A673 (cell line): ENCODE data around the gene ALG14. TPM values are rescaled to one million over a fixed set of nuclear protein-coding genes. Genes with fewer than 3 reads are reported as not detected.

Experiments
- BruUV-seq: library from RNA; stranded (reverse); fragments of 400-500 nt; replicated peaks from 2 replicates; lab custom pipeline; 2021; lab: Mats Ljungman, UMichigan
- CTCF ChIA-PET: fragments of 300-600 bp; sonication (Branson Sonifier 250); formaldehyde crosslinking; loops from one replicate; lab custom pipeline; 2022; ENCODE audit warnings: antibody characterized with exemption; lab: Charles Lee
- POLR2A ChIA-PET: fragments of 300-600 bp; sonication (Branson Sonifier 250); formaldehyde crosslinking; loops from one replicate; lab custom pipeline; 2022; ENCODE audit warnings: antibody characterized with exemption; ENCODE audit not compliant: low non-redundant PET; lab: Charles Lee
- DNase-seq: peaks from one replicate; pipeline ENCODE4 v3.0.0-alpha.2; 2015; ENCODE audit warnings: low spot score
- H3K27ac ChIP-seq: fragments of 200-600 bp; sonication (generic); 2 replicates; pipeline ENCODE4 v1.5.1; 2016; ENCODE audit warnings: mixed run types, low read depth, mild to moderate bottlenecking, mixed read lengths, antibody characterized with exemption, low read length; ENCODE audit not compliant: poor library complexity, severe bottlenecking
- H3K27me3 ChIP-seq: fragments of 200-600 bp; sonication (generic); replicated peaks from 2 replicates; pipeline ENCODE4 v1.6.1; 2017; ENCODE audit warnings: mixed run types, low read depth, mild to moderate bottlenecking, mixed read lengths, antibody characterized with exemption, low read length; ENCODE audit not compliant: insufficient read depth, poor library complexity
- H3K36me3 ChIP-seq: fragments of 200-600 bp; sonication (generic); 2 replicates; pipeline ENCODE4 v1.6.1; 2016; ENCODE audit warnings: mixed run types, mild to moderate bottlenecking, mixed read lengths, antibody characterized with exemption, low read length; ENCODE audit not compliant: insufficient read depth, poor library complexity, severe bottlenecking
- H3K4me1 ChIP-seq: fragments of 200-600 bp; sonication (generic); 2 replicates; pipeline ENCODE4 v1.6.1; 2017; ENCODE audit warnings: mixed run types, mild to moderate bottlenecking, mixed read lengths, antibody characterized with exemption, low read length; ENCODE audit not compliant: insufficient read depth, poor library complexity, severe bottlenecking
- H3K4me3 ChIP-seq: fragments of 200-600 bp; sonication (generic); 2 replicates; pipeline ENCODE4 v1.5.1; 2016; ENCODE audit warnings: low read depth, mixed run types, mild to moderate bottlenecking, mixed read lengths, low read length; ENCODE audit not compliant: poor library complexity, severe bottlenecking
- H3K9me3 ChIP-seq: fragments of 200-600 bp; sonication (generic); 2 replicates; pipeline ENCODE4 v1.6.1; 2016; ENCODE audit warnings: mixed run types, low read depth, mild to moderate bottlenecking, mixed read lengths, antibody characterized with exemption, low read length; ENCODE audit not compliant: poor library complexity, severe bottlenecking
- EZH2 ChIP-seq: fragments of 200-600 bp; sonication (generic); IDR thresholded peaks from 2 replicates; pipeline ENCODE4 v1.6.1; 2017; ENCODE audit warnings: borderline replicate concordance, low read depth, mild to moderate bottlenecking, mixed read lengths, antibody characterized with exemption, low read length; ENCODE audit not compliant: poor library complexity, severe bottlenecking
- intact Hi-C: fragments of 100-400 bp; cut with micrococcal nuclease; formaldehyde crosslinking; loops from one replicate; pipeline ENCODE4 v1.10.0; 2022; ENCODE audit not compliant: unreplicated experiment
- total RNA-seq: library from RNA; stranded (reverse); gene quantifications from 2 replicates; pipeline ENCODE4 v1.2.3, GENCODE V29; 2021
- TF ChIP-seq, protein P1 (sequence below): fragments of 300-800, 200-600 bp; sonication (generic); conservative IDR thresholded peaks from 2 replicates; pipeline ENCODE4 v1.5.1; 2017; ENCODE audit warnings: low read depth, mild to moderate bottlenecking, antibody characterized with exemption, low read length, moderate library complexity, mixed read lengths

Gene ALG14
- total RNA-seq, 1 experiment from 2014 or later = 11.3 TPM

DNA sequence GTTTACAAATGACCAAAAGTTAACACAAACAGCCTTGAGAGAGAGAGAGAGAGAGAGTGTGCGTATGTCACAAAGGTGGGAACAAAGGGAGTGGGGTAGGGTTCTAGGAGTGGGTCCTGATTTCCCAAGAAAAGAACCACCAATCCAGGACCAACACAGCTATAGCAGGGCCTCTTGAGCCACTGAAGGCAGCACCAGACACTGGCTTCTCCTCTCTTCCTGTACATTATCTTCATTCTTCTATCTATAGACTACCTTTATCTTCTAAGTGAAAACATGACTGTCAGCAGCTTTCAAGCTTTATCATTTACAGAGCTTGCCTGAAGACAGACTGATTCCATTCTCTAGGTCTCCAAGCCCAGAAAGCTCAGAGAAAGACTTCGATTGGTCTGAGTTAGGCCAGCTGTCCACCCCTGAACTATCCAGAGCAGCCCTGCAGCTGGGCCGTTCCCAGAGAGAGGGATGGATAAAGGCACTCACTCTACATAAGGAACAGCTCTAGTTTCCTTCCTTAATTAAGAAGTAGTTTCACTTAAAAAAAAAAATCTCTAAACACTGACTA is 11.2 kb downstream of the ALG14 start:
- no peaks in the 10 kb centered on the region for H3K36me3 ChIP-seq
- no peak overlapping the region for H3K27ac ChIP-seq
- no peak overlapping the region for H3K4me3 ChIP-seq
- no TSS peak for BruUV-seq
- no peaks in the 10 kb centered on the region for H3K27me3 ChIP-seq
- POLR2A ChIA-PET = no interaction called here
- intact Hi-C loops = no loop called here
- TF ChIP-seq EZH2 = no peak
- TF ChIP-seq, protein P1, sequence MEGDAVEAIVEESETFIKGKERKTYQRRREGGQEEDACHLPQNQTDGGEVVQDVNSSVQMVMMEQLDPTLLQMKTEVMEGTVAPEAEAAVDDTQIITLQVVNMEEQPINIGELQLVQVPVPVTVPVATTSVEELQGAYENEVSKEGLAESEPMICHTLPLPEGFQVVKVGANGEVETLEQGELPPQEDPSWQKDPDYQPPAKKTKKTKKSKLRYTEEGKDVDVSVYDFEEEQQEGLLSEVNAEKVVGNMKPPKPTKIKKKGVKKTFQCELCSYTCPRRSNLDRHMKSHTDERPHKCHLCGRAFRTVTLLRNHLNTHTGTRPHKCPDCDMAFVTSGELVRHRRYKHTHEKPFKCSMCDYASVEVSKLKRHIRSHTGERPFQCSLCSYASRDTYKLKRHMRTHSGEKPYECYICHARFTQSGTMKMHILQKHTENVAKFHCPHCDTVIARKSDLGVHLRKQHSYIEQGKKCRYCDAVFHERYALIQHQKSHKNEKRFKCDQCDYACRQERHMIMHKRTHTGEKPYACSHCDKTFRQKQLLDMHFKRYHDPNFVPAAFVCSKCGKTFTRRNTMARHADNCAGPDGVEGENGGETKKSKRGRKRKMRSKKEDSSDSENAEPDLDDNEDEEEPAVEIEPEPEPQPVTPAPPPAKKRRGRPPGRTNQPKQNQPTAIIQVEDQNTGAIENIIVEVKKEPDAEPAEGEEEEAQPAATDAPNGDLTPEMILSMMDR = no peak
- H3K4me1 ChIP-seq = no peaks in the 10 kb centered on the region
- no peaks in the 10 kb centered on the region for H3K9me3 ChIP-seq
- DNase-seq = no peak
- CTCF ChIA-PET = interaction anchor here (0.7 kb wide), 1 partner anchor 234 kb away, joined by 3 read pairs; no protein-coding TSS in a partner anchor

DNA sequence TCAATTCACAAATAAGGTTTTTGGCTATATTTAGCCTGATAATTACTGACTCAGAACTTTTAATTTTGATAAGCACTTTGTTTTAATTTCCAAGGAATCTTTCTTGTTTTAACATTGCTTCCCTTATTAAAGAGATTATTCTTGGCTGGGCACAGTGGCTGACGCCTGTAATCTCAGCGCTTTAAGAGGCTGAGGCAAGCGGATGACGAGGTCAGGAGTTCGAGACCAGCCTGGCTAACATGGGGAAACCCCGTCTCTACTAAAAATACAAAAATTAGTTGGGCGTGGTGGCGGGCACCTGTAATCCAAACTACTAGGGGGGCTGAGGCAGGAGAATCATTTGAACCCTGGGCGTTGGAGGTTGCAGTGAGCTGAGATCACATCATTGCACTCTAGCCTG is 13.8 kb downstream of the ALG14 start:
- intact Hi-C loops = no loop called here
- BruUV-seq = no TSS peak
- H3K9me3 ChIP-seq = no peaks in the 10 kb centered on the region
- DNase-seq = no peak
- H3K36me3 ChIP-seq = no peaks in the 10 kb centered on the region
- no peak overlapping the region for H3K27ac ChIP-seq
- TF ChIP-seq, protein P1 = no peak
- no peak for TF ChIP-seq EZH2
- ChIA-PET CTCF (interaction anchor here (0.7 to 1.1 kb wide), 2 partner anchors 17 to 204 kb away, joined by 4 to 7 read pairs; no protein-coding TSS in a partner anchor), POLR2A (no interaction called here)
- H3K4me1 ChIP-seq = no peaks in the 10 kb centered on the region
- H3K4me3 ChIP-seq = no peak overlapping the region
- H3K27me3 ChIP-seq = no peaks in the 10 kb centered on the region

DNA sequence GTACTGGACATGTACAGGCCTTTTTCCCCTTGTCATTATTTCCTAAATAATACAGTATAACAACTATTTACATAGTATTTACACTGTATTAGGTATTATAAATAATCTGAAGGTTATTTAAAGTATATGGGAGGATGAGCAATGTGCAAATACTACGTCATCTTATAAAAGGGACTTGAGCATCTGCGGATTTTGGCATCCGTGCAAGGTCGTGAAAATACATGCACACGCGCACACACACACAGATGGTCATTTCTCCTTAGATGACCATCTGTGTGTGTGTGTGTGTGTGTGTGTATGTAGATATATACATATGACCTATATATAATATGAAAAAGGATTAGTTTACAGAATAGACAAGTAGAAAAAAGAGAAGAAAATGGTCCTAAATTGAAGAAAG is 15.4 kb downstream of the ALG14 start:
- Histone ChIP-seq H3K4me1 (no peaks in the 10 kb centered on the region), H3K36me3 (no peaks in the 10 kb centered on the region), H3K27ac (no peak overlapping the region), H3K9me3 (no peaks in the 10 kb centered on the region), H3K27me3 (no peaks in the 10 kb centered on the region), H3K4me3 (no peak overlapping the region)
- ChIA-PET CTCF (no interaction called here), POLR2A (no interaction called here)
- BruUV-seq = no TSS peak
- intact Hi-C loops = no loop called here
- TF ChIP-seq EZH2 = no peak
- TF ChIP-seq, protein P1 = no peak
- no peak for DNase-seq
